ENCODE data around the gene SLC25A23. TPM values are rescaled to one million over a fixed set of nuclear protein-coding genes. Genes with fewer than 3 reads are reported as not detected.

The SLC25A23 gene
- total RNA-seq, 1 experiment from 2014 or later: 14.5 TPM

DNA sequence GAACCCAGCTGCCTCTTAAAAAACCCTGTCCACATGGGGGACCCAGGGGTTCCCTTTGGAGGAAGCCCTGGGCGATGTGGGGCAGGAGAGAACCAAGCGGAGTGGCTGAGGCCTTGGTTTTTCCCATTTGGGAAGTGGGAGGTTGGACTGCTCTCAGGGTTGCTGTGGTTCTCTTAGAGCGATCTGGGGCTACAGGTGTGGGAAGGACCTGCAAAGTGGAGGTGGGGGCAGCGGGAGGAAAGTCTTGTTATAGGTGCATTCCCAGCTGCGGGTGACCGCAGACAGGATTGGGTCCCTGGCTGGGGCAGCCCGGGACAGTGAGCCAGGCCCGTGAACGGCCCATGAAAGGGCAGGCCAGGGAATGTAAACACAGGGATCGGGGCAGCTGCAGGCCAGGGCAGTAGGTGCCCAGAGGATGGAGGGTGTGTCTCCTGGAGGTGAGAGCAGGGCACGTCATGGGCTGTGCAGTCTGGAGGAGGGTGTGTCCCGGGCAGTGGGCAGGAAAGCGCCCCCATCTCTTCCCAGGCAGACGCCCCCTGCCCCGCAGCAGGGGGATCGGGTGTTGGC, 814 bp downstream of the SLC25A23 start:
- no TSS peak for BruUV-seq (replicated peaks)
- H3K4me1 Mint-ChIP-seq (ENCODE audit: insufficient read depth, unreplicated experiment): peaks cover 10% of the 10 kb centered on the region
- TF ChIP-seq, protein P1, sequence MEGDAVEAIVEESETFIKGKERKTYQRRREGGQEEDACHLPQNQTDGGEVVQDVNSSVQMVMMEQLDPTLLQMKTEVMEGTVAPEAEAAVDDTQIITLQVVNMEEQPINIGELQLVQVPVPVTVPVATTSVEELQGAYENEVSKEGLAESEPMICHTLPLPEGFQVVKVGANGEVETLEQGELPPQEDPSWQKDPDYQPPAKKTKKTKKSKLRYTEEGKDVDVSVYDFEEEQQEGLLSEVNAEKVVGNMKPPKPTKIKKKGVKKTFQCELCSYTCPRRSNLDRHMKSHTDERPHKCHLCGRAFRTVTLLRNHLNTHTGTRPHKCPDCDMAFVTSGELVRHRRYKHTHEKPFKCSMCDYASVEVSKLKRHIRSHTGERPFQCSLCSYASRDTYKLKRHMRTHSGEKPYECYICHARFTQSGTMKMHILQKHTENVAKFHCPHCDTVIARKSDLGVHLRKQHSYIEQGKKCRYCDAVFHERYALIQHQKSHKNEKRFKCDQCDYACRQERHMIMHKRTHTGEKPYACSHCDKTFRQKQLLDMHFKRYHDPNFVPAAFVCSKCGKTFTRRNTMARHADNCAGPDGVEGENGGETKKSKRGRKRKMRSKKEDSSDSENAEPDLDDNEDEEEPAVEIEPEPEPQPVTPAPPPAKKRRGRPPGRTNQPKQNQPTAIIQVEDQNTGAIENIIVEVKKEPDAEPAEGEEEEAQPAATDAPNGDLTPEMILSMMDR (IDR thresholded peaks at IDR 0.05; ENCODE audit: unreplicated experiment): no peak
- intact Hi-C loops (cut with micrococcal nuclease): no loop called here
- H3K27me3 Mint-ChIP-seq (ENCODE audit: insufficient read depth, unreplicated experiment): no peaks in the 10 kb centered on the region
- no peak for DNase-seq (ENCODE audit: unreplicated experiment)
- peak overlapping the region; percentile 73 for H3K27ac Mint-ChIP-seq (ENCODE audit: low read depth, unreplicated experiment)
- H3K36me3 Mint-ChIP-seq (ENCODE audit: insufficient read depth, unreplicated experiment): peaks cover 24% of the 10 kb centered on the region
- no peaks in the 10 kb centered on the region for H3K9me3 Mint-ChIP-seq (ENCODE audit: unreplicated experiment)
- POLR2A ChIA-PET: interaction anchor here (0.6 to 1.3 kb wide), 4 partner anchors 33 to 280 kb away, joined by 4 to 9 read pairs (median 4); partner anchors contain the start of gene ALKBH7
- H3K4me3 Mint-ChIP-seq (ENCODE audit: unreplicated experiment): peak overlapping the region; percentile 80
- CTCF ChIA-PET: no interaction called here

- Mint-ChIP-seq H3K9me3 (ENCODE audit: unreplicated experiment) (no peaks in the 10 kb centered on the region), H3K27ac (ENCODE audit: low read depth, unreplicated experiment) (peak overlapping the region; percentile 73), H3K27me3 (ENCODE audit: insufficient read depth, unreplicated experiment) (no peaks in the 10 kb centered on the region), H3K36me3 (ENCODE audit: insufficient read depth, unreplicated experiment) (peaks cover 29% of the 10 kb centered on the region), H3K4me1 (ENCODE audit: insufficient read depth, unreplicated experiment) (peaks cover 10% of the 10 kb centered on the region), H3K4me3 (ENCODE audit: unreplicated experiment) (peak overlapping the region; percentile 80)
- TF ChIP-seq, protein P1 (IDR thresholded peaks at IDR 0.05; ENCODE audit: unreplicated experiment): no peak
- no peak for DNase-seq (ENCODE audit: unreplicated experiment)
- POLR2A ChIA-PET: no interaction called here
- CTCF ChIA-PET: no interaction called here
- BruUV-seq (replicated peaks): no TSS peak
- intact Hi-C loops (cut with micrococcal nuclease): no loop called here
These were observed 1.5 kb downstream of the SLC25A23 start for GRCh38 chr19:6457958-6458694.

DNA sequence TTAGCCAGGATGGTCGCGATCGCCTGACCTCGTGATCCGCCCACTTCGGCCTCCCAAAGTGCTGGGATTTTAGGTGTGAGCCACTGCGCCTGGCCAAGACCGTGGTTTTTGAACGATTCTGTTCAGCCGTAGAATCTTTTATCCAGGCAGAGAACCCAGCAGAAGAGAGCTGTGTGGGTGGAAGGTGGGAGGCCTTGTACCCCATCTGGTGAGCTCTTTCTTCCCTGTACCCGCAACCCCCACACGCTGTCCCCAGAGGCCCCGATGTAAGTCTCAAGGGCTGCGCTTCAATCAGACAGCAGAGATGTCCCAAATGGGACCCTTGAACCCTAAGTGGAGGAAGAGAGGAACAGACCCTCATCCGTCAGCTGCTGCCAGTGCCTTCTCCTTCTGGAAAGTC, 3.7 kb downstream of the SLC25A23 start:
- POLR2A ChIA-PET: interaction anchor here (0.6 kb wide), 1 partner anchor 1149 kb away, joined by 3 read pairs; no protein-coding TSS in a partner anchor
- DNase-seq (ENCODE audit: unreplicated experiment): no peak
- Mint-ChIP-seq H3K27ac (ENCODE audit: low read depth, unreplicated experiment) (no peak overlapping the region), H3K36me3 (ENCODE audit: insufficient read depth, unreplicated experiment) (peaks cover 32% of the 10 kb centered on the region), H3K4me3 (ENCODE audit: unreplicated experiment) (no peak overlapping the region), H3K4me1 (ENCODE audit: insufficient read depth, unreplicated experiment) (peaks cover 5% of the 10 kb centered on the region), H3K9me3 (ENCODE audit: unreplicated experiment) (no peaks in the 10 kb centered on the region), H3K27me3 (ENCODE audit: insufficient read depth, unreplicated experiment) (no peaks in the 10 kb centered on the region)
- CTCF ChIA-PET: no interaction called here
- no TSS peak for BruUV-seq (replicated peaks)
- TF ChIP-seq, protein P1 (IDR thresholded peaks at IDR 0.05; ENCODE audit: unreplicated experiment): no peak
- intact Hi-C loops (cut with micrococcal nuclease): no loop called here

- intact Hi-C loops (cut with micrococcal nuclease): no loop called here
- Mint-ChIP-seq H3K4me1 (ENCODE audit: insufficient read depth, unreplicated experiment) (peaks cover 5% of the 10 kb centered on the region), H3K9me3 (ENCODE audit: unreplicated experiment) (no peaks in the 10 kb centered on the region), H3K4me3 (ENCODE audit: unreplicated experiment) (no peak overlapping the region), H3K36me3 (ENCODE audit: insufficient read depth, unreplicated experiment) (peaks cover 32% of the 10 kb centered on the region), H3K27me3 (ENCODE audit: insufficient read depth, unreplicated experiment) (no peaks in the 10 kb centered on the region), H3K27ac (ENCODE audit: low read depth, unreplicated experiment) (no peak overlapping the region)
- no TSS peak for BruUV-seq (replicated peaks)
- no peak for DNase-seq (ENCODE audit: unreplicated experiment)
- TF ChIP-seq, protein P1 (IDR thresholded peaks at IDR 0.05; ENCODE audit: unreplicated experiment): no peak
- POLR2A ChIA-PET: interaction anchor here (0.6 kb wide), 1 partner anchor 351 kb away, joined by 3 read pairs; no protein-coding TSS in a partner anchor
- CTCF ChIA-PET: no interaction called here
These were observed 5.5 kb downstream of the SLC25A23 start for GRCh38 chr19:6453951-6454565.

All from MCF 10A (cell line).